VCaP (cell line): ENCODE measurements around the gene IQCE.

Experiments
- H3K27ac ChIP-seq: fragments of 450-650 bp; 2 replicates; pipeline ENCODE4 v1.5.1; 2017
- TF ChIP-seq, protein P1 (sequence below): fragments of 450-650 bp; conservative IDR thresholded peaks from 2 replicates; pipeline ENCODE4 v1.5.1; 2017; ENCODE audit warnings: mild to moderate bottlenecking, moderate library complexity

IQCE gene

DNA sequence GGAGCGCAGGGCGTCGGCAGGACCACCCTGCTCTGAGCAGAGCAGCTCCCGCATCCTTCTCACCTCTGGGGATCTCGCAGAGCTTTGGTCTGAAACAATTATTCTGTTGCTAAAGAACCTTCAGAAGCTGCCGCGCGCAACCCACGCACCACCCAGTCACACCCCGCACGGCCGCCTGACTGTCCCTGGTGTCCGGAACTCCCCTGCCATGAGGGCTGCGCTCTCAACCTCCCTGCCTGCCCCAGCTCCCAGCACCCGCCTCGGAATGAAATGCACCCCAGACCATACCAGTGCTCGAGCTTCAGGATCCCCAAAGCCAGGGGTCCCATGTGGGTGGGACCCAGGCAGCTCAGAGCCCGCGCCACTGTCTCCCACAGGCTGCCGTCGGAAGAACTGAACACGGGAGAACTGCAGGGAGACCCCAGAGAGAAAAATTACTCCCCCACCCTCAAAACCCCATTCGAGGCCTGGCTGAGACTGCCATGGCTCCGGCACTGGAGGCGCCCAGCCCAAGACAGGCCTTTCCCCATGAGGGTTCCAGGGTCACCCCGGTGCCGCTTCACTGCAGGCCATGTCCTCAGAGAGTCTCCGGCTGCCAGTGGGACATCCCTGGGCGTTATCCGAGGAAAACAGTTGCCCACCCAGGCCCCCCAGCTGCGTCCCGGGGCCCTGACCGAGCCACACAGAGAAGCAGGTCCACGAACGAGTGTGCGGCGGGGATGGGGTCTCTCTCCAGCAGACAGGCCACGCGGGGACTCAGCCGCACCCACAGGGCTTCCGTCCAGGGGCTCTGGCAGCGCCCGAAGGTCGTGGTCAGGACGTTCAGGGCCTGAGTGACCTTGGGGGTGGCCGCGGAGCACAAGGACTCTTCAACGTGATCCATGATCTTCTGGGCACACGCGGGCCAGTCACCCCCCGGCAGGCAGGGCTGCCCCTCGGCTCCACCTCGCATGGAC, 15.6 kb upstream of the IQCE start:
- TF ChIP-seq, protein P1, sequence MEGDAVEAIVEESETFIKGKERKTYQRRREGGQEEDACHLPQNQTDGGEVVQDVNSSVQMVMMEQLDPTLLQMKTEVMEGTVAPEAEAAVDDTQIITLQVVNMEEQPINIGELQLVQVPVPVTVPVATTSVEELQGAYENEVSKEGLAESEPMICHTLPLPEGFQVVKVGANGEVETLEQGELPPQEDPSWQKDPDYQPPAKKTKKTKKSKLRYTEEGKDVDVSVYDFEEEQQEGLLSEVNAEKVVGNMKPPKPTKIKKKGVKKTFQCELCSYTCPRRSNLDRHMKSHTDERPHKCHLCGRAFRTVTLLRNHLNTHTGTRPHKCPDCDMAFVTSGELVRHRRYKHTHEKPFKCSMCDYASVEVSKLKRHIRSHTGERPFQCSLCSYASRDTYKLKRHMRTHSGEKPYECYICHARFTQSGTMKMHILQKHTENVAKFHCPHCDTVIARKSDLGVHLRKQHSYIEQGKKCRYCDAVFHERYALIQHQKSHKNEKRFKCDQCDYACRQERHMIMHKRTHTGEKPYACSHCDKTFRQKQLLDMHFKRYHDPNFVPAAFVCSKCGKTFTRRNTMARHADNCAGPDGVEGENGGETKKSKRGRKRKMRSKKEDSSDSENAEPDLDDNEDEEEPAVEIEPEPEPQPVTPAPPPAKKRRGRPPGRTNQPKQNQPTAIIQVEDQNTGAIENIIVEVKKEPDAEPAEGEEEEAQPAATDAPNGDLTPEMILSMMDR: no peak
- H3K27ac ChIP-seq: no peak overlapping the region

DNA sequence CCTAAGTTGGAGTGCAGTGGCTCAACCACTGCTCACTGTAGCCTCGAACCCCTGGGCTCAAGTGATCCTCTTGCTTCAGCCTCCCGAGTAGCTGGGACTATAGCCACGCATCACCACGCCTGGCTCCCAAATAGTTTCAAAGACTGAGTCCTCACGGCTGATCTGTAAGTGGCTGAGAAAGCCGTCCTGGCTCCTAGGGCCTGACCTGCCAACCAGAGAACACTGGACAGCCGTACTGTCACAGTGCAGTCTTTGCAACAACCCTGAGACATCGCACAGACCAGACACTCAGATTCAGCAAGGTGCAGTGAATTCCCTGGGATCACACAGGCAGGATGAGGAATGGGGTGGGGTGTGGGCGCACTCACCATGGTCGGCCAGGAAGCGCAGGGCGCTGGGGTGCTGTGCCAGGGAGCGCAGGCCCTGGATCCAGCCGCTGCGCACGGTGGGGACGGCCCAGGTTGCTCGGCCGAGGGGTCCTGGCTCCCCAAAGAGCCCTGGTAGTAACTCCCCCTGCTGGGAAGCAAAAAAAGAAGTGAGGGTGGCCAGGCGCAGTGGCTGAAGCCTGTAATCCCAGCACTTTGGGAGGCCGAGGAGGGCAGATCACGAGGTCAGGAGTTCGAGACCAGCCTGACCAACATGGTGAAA, 14.1 kb upstream of the IQCE start:
- TF ChIP-seq, protein P1: no peak
- H3K27ac ChIP-seq: no peak overlapping the region

DNA sequence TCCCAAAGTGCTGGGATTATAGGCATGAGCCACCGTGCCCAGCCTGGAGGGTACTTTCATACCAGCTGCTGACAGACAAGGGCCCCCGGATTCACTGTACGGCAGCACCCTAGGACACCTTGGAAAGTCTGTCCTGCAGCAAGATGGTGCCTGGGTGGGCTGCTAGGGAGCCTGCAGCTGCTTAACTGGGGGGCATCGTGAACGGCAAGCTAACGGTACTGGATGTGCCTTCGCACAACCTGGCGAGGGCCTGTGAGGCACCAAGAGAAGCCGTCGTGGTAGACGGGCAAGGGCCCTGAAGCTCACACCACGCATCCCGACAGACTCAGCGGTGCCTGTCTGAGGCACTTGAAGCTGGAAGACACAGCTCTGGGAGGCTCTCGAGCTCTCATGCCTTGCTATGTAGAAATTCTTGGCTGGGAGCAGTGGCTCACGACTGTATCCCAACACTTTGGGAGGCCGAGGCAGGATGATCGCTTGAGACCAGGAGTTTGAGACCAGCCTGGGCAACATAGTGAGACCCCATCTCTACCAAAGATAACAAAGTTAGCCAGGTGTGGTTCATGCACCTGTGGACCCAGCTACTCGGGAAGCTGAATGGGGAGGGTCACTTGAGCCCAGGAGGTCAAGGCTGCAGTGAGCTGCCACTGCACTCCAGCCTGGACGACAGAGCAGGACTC, 12.9 kb upstream of the IQCE start:
- TF ChIP-seq, protein P1: no peak
- H3K27ac ChIP-seq: no peak overlapping the region

DNA sequence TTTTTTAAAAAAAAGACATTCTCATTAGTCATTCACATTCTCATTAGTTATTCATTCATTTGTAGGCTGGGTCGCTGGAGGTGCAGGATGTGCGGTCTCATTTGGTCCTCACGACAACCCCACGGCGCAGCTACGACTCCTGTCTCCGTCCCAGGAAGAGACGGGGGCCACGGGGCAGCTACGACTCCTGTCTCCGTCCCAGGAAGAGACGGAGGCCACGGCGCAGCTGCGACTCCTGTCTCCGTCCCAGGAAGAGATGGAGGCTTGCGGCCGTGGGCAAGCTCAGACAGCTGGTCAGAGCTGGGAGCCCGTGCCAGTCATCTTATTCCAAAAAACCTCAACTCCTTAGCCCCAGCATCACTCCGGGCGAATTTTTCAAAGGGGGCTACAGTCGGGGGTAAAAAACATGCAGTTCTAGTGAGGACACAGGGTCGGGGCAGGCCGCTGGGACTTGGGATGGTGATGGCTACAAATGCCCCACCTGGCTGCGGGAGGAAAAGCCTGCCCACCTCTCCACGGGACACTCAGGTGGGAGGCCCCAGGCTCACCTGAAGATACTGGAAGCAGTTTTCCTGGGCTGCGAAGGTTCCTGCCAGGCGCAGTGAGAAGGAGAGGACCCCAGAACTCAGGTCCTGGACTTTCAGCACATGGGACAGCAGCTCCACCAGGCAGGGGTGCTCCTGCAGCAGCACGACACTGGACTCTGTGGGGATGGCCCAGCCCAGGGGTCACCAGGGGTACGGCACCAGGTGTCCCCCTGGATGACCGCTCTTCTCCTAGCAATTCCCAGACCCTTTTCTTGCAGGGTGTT, 11.8 kb upstream of the IQCE start:
- H3K27ac ChIP-seq: no peak overlapping the region
- TF ChIP-seq, protein P1: no peak

DNA sequence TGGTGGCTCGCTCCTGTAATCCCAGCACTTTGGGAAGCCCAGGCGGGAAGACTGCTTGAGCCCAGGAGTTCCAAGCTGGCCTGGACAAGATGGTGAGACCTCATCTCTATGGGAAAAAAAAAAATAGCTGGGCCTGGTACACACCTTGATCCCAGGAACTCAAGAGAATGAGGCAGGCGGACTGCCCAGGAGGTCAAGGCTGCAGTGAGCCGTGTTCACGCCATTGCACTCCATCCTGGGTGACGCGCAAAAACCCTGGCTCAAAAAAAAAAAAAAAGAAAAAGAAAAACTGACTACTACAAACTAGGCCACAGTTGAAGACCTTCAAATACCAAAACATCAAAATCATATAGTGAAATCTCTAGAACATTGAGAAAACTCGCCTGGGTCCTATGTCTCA, 7.4 kb upstream of the IQCE start:
- no peak overlapping the region for H3K27ac ChIP-seq

DNA sequence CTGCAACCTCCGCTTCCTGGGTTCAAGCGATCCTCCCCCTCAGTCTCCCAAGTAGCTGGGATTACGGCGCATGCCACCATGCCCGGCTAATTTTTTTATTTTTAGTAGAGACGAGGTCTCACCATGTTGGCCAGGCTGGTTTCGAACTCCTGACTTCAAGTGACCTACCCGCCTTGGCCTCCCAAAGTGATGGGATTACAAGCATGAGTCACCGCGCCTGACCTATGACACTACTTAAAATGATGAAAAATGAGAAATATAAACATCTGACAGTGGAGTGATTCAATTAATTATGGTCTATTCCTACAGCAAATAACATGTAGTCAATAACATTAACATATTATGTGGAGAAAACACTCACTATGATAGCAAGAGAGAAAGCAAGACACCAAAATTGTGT, 5.7 kb upstream of the IQCE start:
- peak overlapping the region; percentile 99 for H3K27ac ChIP-seq
- TF ChIP-seq, protein P1: no peak

More for the DNA sequence above, 7.4 kb upstream of the IQCE start:
- TF ChIP-seq, protein P1: no peak
